ENCODE data around the gene SLC35F3. TPM values are rescaled to one million over a fixed set of nuclear protein-coding genes. Genes with fewer than 3 reads are reported as not detected.
"Not testable (repeated sequence)": the region's sequence is repeated elsewhere in the genome, so short reads cannot be mapped to it uniquely, and the experiment has no call there.

The SLC35F3 gene
- polyA plus RNA-seq, 1 experiment, result 0.06 TPM

GRCh38 chr1:234118911-234119310, 214.4 kb downstream of the SLC35F3 start:
- Histone ChIP-seq H3K36me3 (ENCODE audit: control insufficient read depth, insufficient read depth, low read length) (no peaks in the 10 kb centered on the region), H3K27me3 (ENCODE audit: control insufficient read depth, insufficient read depth, low read length) (no peaks in the 10 kb centered on the region; the same call in 1 of the 2 replicates), H3K4me3 (ENCODE audit: low read depth, low read length) (no peak overlapping the region)
- DNase-seq (ENCODE audit: low read depth), result no peak
- no peak for TF ChIP-seq CTCF (IDR thresholded peaks at IDR 0.05; ENCODE audit: insufficient read depth, low read depth, low read length)
- ChIA-PET POLR2A (no interaction called here), CTCF (no interaction called here)

GRCh38 chr1:234119431-234119830, 215.0 kb downstream of the SLC35F3 start:
- ChIA-PET CTCF (no interaction called here), POLR2A (no interaction called here)
- TF ChIP-seq CTCF (IDR thresholded peaks at IDR 0.05; ENCODE audit: insufficient read depth, low read depth, low read length), result no peak
- Histone ChIP-seq H3K27me3 (ENCODE audit: control insufficient read depth, insufficient read depth, low read length) (no peaks in the 10 kb centered on the region; the same call in 1 of the 2 replicates), H3K36me3 (ENCODE audit: control insufficient read depth, insufficient read depth, low read length) (no peaks in the 10 kb centered on the region), H3K4me3 (ENCODE audit: low read depth, low read length) (no peak overlapping the region)
- no peak for DNase-seq (ENCODE audit: low read depth)

GRCh38 chr1:234120327-234120944, 216.0 kb downstream of the SLC35F3 start:
- no peak for DNase-seq (ENCODE audit: low read depth)
- Histone ChIP-seq H3K27me3 (ENCODE audit: control insufficient read depth, insufficient read depth, low read length) (no peaks in the 10 kb centered on the region; the same call in 1 of the 2 replicates), H3K4me3 (ENCODE audit: low read depth, low read length) (no peak overlapping the region), H3K36me3 (ENCODE audit: control insufficient read depth, insufficient read depth, low read length) (no peaks in the 10 kb centered on the region)
- no peak for TF ChIP-seq CTCF (IDR thresholded peaks at IDR 0.05; ENCODE audit: insufficient read depth, low read depth, low read length)
- ChIA-PET CTCF (interaction anchor here (1.7 kb wide), 1 partner anchor 9 kb away, joined by 7 read pairs; no protein-coding TSS in a partner anchor), POLR2A (no interaction called here)

- DNase-seq (ENCODE audit: low read depth); H3K36me3 ChIP-seq (ENCODE audit: control insufficient read depth, insufficient read depth, low read length); H3K4me3 ChIP-seq (ENCODE audit: low read depth, low read length); H3K27me3 ChIP-seq (ENCODE audit: control insufficient read depth, insufficient read depth, low read length); POLR2A ChIA-PET: not testable (repeated sequence)
- CTCF ChIA-PET, result interaction anchor here (1.7 kb wide), 1 partner anchor 11 kb away, joined by 7 read pairs; no protein-coding TSS in a partner anchor
Observed at GRCh38 chr1:234121659-234122058, 217.2 kb downstream of the SLC35F3 start.

- CTCF ChIA-PET; DNase-seq (ENCODE audit: low read depth); POLR2A ChIA-PET; H3K4me3 ChIP-seq (ENCODE audit: low read depth, low read length); H3K27me3 ChIP-seq (ENCODE audit: control insufficient read depth, insufficient read depth, low read length); H3K36me3 ChIP-seq (ENCODE audit: control insufficient read depth, insufficient read depth, low read length): not testable (repeated sequence)
Observed at GRCh38 chr1:234122571-234122970, 218.1 kb downstream of the SLC35F3 start.

- no peaks in the 10 kb centered on the region for H3K27me3 ChIP-seq (ENCODE audit: control insufficient read depth, insufficient read depth, low read length)
- H3K4me3 ChIP-seq (ENCODE audit: low read depth, low read length), result no peak overlapping the region
- ChIA-PET POLR2A (no interaction called here), CTCF (interaction anchor here (3.7 to 4.6 kb wide), 2 partner anchors 9 to 187 kb away, joined by 12 to 26 read pairs; no protein-coding TSS in a partner anchor)
- TF ChIP-seq CTCF (IDR thresholded peaks at IDR 0.05; ENCODE audit: insufficient read depth, low read depth, low read length), result no peak
- no peaks in the 10 kb centered on the region for H3K36me3 ChIP-seq (ENCODE audit: control insufficient read depth, insufficient read depth, low read length)
- DNase-seq (ENCODE audit: low read depth), result no peak
Observed at GRCh38 chr1:234123867-234124266, 219.4 kb downstream of the SLC35F3 start.

All from BJ (cell line).